Measurements from ENCODE around the gene GPC5. TPM values are rescaled to one million over a fixed set of nuclear protein-coding genes. Genes with fewer than 3 reads are reported as not detected.

Gene GPC5
- total RNA-seq, 2 donors from 2014 or later = 0.22 to 0.51 TPM

- Histone ChIP-seq H3K9me3 (ENCODE audit: control insufficient read depth, low read length) (no peaks in the 10 kb centered on the region), H3K27me3 (ENCODE audit: control insufficient read depth, insufficient read depth, low read length, poor library complexity, severe bottlenecking) (no peaks in the 10 kb centered on the region), H3K4me3 (ENCODE audit: low read length) (no peak overlapping the region), H3K36me3 (ENCODE audit: control insufficient read depth, insufficient read depth, low read length) (no peaks in the 10 kb centered on the region), H3K27ac (ENCODE audit: low read depth, low read length) (no peak overlapping the region), H3K4me1 (ENCODE audit: control insufficient read depth, insufficient read depth, low read length) (no peaks in the 10 kb centered on the region), H3K9ac (ENCODE audit: extremely low read depth, low read length, poor library complexity, severe bottlenecking) (no peak overlapping the region)
- no peak overlapping the region for H3K4me3 Mint-ChIP-seq
- no peaks in the 10 kb centered on the region for H3K36me3 Mint-ChIP-seq (ENCODE audit: low read depth)
- no peaks in the 10 kb centered on the region for H3K27me3 Mint-ChIP-seq (ENCODE audit: insufficient read depth)
- H3K27ac Mint-ChIP-seq = no peak overlapping the region
- no peaks in the 10 kb centered on the region for H3K4me1 Mint-ChIP-seq
- DNase-seq = no peak
- no peak for TF ChIP-seq CTCF (conservative IDR thresholded peaks at IDR 0.05)
- H3K9me3 Mint-ChIP-seq = no peaks in the 10 kb centered on the region
Measured at GRCh38 chr13:91598655-91599054, 200.2 kb downstream of the GPC5 start.

GRCh38 chr13:91601273-91601672, 202.9 kb downstream of the GPC5 start:
- Histone ChIP-seq H3K36me3 (ENCODE audit: control insufficient read depth, insufficient read depth, low read length) (no peaks in the 10 kb centered on the region), H3K4me1 (ENCODE audit: control insufficient read depth, insufficient read depth, low read length) (no peaks in the 10 kb centered on the region), H3K27me3 (ENCODE audit: control insufficient read depth, insufficient read depth, low read length, poor library complexity, severe bottlenecking) (no peaks in the 10 kb centered on the region), H3K9me3 (ENCODE audit: control insufficient read depth, low read length) (no peaks in the 10 kb centered on the region), H3K4me3 (ENCODE audit: low read length) (no peak overlapping the region), H3K9ac (ENCODE audit: extremely low read depth, low read length, poor library complexity, severe bottlenecking) (no peak overlapping the region), H3K27ac (ENCODE audit: low read depth, low read length) (no peak overlapping the region)
- H3K4me3 Mint-ChIP-seq = no peak overlapping the region
- DNase-seq = no peak
- TF ChIP-seq CTCF (conservative IDR thresholded peaks at IDR 0.05) = no peak
- no peak overlapping the region for H3K27ac Mint-ChIP-seq
- H3K4me1 Mint-ChIP-seq = no peaks in the 10 kb centered on the region
- H3K27me3 Mint-ChIP-seq (ENCODE audit: insufficient read depth) = no peaks in the 10 kb centered on the region
- no peaks in the 10 kb centered on the region for H3K9me3 Mint-ChIP-seq
- WGBS, 2 experiments (ENCODE audit: insufficient coverage in 1 of 2, insufficient read length in 1 of 2) = 90% methylated on average over 5 to 9 of the region's 9 CpGs
- H3K36me3 Mint-ChIP-seq (ENCODE audit: low read depth) = no peaks in the 10 kb centered on the region

- Mint-ChIP-seq H3K27ac (no peak overlapping the region), H3K9me3 (no peaks in the 10 kb centered on the region), H3K36me3 (ENCODE audit: low read depth) (no peaks in the 10 kb centered on the region), H3K4me1 (no peaks in the 10 kb centered on the region), H3K4me3 (no peak overlapping the region), H3K27me3 (ENCODE audit: insufficient read depth) (no peaks in the 10 kb centered on the region)
- H3K9ac ChIP-seq (ENCODE audit: extremely low read depth, low read length, poor library complexity, severe bottlenecking) = no peak overlapping the region
- H3K27me3 ChIP-seq (ENCODE audit: control insufficient read depth, insufficient read depth, low read length, poor library complexity, severe bottlenecking) = no peaks in the 10 kb centered on the region
- H3K36me3 ChIP-seq (ENCODE audit: control insufficient read depth, insufficient read depth, low read length) = no peaks in the 10 kb centered on the region
- DNase-seq = no peak
- WGBS, 2 experiments (ENCODE audit: insufficient coverage in 1 of 2, insufficient read length in 1 of 2) = 88% methylated on average over 3 of the region's 3 CpGs; no CpG with 5 or more reads in 1 of the 2 experiments
- H3K4me3 ChIP-seq (ENCODE audit: low read length) = no peak overlapping the region
- H3K27ac ChIP-seq (ENCODE audit: low read depth, low read length) = no peak overlapping the region
- TF ChIP-seq CTCF (conservative IDR thresholded peaks at IDR 0.05) = no peak
- H3K9me3 ChIP-seq (ENCODE audit: control insufficient read depth, low read length) = no peaks in the 10 kb centered on the region
- H3K4me1 ChIP-seq (ENCODE audit: control insufficient read depth, insufficient read depth, low read length) = no peaks in the 10 kb centered on the region
Measured at GRCh38 chr13:91601807-91602206, 203.4 kb downstream of the GPC5 start.
